Hepatic stellate cell (primary cell): ENCODE measurements around the gene SLC12A4.
"Not testable (repeated sequence)": the region's sequence is repeated elsewhere in the genome, so short reads cannot be mapped to it uniquely, and the experiment has no call there.

ENCODE experiments used
- DNase-seq: peaks from one replicate; pipeline ENCODE4 v3.0.0; 2011; ENCODE audit warnings: low spot score

SLC12A4 gene

DNA sequence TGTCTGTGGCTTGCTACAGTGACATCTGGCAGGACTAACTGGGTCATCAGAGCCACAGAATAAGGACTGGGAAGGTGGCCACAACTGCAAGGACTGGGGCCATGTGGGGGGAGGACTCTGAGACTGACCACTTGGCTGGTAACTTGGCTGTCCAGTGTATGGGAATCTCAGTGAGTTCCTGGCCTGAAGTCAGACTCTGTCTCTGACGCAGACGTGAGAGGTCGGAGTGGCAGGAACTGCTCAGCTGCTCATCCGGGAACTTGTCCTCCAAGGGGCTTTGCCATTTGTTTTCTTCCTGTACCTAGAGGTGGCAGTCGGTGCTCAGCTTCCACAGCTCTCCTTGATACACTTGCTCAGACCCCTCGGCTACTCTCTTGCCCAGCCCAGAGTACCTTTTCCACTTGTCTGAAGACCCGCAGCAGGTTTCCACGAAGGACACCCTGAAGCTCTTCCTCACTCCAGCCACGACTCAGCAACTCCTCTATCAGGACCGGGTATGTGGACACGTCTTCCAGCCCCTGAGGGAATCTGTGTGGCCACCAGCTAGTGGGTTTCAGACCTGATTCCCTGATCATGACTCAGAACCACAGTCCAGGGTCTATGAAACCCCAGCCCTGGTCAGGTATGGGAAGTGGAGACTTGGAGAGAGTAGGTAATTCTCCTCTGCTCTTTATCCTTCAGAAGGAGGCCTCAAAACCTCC is 19.2 kb upstream of the SLC12A4 start:
- DNase-seq: no peak

DNA sequence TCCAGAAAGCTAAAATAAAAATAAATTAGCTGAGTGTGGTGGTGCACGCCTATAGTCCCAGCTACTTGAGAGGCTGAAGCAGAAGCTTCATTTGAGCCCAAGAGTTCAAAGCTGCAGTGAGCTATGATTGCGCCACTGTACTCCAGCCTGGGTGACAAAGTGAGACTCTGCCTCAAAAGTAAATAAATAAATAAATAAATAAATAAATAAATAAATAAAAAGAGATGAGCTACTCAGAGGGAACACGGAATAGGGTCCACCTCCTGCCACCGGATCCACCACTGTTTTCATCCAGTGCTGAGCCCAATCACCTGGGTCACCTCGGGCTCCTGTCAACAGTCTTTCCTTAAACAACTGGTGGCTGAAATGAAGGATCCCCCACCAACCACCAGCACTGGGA is 18.5 kb upstream of the SLC12A4 start:
- DNase-seq: no peak

DNA sequence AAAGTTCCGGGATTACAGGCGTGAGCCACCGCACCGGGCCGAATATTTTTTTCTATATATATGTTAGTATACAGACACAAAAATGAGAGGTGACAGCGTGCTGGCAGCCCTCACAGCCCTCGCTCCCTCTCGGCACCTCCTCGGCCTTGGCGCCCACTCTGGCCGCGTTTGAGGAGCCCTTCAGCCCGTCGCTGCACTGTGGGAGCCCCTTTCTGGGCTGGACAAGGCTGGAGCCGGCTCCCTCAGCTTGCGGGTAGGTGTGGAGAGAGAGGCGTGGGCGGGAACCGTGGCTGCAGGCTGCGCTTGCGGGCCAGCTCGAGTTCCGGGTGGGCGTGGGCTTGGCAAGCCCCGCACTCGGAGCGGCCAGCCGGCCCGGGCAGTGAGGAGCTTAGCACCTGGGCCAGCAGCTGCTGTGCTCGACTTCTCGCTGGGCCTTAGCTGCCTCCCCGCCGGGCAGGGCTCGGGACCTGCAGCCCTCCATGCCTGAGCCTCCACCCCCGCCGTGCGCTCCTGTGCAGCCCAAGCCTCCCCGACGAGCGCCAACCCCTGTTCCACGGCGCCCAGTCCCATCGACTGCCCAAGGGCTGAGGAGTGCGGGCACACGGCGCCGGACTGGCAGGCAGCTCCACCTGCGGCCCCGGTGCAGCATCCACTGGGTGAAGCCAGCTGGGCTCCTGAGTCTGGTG is 13.7 kb upstream of the SLC12A4 start:
- DNase-seq: no peak

DNA sequence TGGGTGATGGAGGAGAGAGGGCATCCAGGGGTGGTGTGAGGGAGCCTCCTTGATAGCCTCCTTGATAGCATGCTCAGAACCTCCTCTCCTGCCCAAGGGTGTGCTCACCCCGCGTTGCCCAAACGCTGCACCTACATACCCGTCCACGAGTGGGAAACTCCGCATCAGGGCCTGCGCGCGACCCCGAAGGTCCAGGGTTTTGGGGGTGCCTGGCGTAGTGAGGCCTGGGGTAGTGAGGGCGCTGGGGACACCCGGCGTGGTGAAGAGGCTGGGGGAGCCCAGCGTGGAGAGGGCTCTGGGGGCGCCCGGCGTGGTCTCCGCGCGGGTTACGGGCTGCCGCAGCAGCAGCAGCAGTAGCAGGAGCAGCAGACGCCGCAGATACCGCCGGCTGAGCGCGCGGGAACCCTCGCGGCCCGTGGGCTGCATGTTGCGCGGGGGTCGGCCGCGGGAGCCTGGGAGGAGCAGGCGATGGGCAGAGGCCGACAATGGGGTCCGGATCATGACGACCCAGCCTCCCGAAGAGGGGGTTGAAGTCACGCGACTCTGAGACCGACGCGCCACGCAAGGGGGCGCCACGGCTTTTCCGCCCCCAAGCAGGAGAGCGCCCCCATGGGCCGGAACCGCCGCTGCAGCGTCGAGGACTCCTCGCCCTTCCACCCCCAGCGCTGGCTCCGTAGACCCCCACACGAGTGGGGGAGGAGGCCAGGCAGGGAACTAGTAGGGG is 11.7 kb upstream of the SLC12A4 start, which contains the start of gene DPEP3:
Gene DPEP3, minus strand, starts transcription at position 545 of the 724 bp plus-strand sequence. Its CDS starts 119 bp downstream, at position 426.
- no peak for DNase-seq

DNA sequence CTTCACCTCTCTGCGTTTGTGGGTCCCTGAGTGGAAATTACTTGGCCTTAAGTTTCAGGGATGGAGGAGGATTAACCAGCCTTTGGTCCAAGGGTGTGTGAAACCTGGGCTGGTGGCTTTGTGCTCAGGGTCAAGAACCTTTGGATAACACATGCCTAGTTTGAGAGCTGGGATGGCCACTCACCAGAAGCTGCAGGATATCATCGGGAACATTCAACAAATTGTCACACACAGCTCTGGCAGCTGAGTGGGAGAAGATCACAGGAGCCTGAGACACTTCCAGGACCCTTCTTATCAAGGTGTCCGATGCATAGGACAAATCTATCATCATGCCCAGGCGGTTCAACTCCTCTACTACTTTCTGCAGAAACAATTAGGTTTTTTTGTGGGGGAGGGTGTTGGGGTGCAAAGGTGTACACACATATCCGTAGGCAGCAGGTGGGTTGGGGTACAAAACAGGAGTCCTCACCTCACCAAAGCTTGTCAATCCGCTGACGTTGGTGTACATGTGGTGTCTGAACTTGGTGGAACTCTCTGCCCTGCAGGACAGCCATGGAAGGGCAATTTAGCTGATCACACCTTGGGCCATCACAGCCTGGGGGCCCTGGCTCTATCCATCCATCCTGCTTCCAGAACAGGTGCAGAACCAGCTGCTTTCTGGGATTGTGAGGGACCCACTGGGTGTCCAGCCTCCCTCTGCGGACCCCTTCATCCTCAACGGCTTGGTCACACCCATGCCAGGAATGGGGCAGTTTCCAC is 9.2 kb upstream of the SLC12A4 start:
- no peak for DNase-seq

DNA sequence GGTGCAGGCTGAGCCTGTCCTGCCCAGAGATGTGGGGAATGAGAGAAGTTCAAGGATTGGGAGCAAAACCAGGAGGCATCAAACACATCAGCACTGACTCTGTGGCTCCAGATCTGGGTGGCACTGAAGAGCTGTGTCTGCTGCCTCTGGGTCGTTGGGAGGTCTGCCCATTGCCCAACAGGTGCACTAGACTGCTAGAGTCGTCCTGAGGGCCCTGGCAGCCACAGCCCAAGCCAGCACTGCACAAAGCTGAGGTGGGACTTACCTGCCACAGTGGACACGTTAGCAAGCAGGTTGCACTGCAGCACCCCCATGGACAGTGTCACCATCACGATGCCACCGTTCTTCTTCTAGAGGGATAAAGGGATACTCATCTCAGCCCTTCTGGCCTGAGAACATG is 8.6 kb upstream of the SLC12A4 start:
- no peak for DNase-seq

DNA sequence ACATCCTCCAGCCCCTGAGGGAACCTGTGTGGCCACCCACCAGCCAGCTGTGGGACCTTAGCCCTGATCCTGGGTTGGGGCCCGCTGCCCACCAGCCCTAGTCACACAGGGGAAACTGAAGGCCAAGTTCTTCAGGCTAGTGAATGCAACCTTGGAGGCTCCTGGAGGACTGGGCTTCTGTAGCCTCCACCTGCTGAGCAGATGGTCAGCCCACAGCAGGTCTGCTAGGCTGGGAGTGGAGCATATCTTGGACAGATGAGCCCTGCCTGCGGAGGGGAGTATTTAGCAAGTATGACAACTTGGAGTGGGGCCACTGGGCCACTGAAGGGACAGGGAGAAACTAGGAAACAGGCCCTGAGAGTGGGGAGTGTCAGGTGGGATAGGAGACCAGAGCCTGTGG is 7.8 kb upstream of the SLC12A4 start:
- DNase-seq: no peak

DNA sequence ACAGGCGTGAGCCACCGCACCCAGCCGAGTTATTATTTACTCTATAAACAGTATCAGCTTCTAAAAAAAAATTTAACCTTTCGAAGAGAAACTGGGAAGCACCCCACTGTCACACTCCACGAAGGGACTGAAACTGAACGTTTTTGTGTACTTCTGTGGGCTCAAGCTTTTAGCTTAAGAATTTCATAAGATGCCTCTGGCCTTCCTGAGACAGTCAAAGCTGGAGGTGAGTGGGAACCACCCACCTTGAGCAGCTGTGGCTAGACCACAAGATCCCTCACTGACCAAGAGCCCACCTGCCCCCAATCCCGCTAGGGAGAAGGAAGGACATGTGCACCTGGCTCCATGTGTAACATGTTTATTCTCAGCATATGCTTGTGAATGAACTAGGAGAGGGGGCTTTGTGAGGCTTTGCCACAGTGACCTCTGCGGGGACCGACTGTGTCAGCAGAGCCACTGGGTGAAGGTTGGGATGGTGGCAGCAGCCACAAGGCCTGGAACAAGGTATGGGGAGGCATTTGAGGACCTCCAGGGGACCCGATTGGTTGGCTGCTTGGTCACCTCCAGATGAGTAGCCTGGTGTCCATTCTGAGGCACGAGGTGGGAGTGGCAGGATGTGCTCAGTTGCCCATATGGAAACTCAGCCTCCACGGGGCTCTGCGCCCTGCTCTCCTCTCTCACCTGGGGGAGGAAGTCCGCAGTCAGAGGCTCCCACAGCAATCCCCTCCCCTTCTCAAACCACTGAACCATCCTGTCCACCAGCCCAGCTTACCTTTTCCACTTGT is 7.1 kb upstream of the SLC12A4 start:
- no peak for DNase-seq

DNA sequence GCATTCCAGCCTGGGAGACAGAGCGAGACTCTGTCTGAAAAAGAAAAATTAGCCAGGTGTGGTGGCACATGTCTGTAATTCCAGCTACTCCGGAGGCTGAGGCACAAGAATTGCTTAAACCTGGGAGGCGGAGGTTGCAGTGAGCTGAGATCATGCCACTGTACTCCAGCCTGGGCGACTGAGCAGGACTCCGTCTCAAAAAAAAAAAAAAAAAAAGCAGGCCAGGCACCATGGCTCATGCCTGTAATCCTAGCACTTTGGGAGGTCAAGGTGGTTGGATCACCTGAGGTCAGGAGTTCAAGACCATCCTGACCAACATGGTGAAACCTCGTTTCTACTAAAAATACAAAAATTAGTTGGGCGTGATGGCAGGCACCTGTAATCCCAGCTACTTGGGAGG is 3.8 kb upstream of the SLC12A4 start:
- DNase-seq: not testable (repeated sequence)

DNA sequence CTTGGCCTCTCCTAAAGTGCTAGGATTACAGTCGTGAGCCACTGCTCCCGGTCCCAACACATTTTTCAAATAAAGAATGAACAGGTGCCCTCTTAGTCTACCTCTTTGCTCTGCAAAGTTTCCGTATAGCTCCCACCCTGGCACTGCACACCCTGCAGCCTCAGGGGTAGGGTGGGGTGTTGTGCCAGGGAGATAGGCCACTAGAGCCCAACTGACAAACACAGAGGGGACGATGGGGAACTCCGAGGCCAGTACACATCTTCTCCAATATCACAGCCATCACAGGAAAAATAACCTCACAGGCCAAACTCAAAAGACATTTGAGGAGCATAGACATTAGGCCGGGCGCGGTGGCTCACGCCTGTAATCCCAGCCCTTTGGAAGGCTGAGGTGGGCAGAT is 2.7 kb upstream of the SLC12A4 start:
- DNase-seq: no peak

DNA sequence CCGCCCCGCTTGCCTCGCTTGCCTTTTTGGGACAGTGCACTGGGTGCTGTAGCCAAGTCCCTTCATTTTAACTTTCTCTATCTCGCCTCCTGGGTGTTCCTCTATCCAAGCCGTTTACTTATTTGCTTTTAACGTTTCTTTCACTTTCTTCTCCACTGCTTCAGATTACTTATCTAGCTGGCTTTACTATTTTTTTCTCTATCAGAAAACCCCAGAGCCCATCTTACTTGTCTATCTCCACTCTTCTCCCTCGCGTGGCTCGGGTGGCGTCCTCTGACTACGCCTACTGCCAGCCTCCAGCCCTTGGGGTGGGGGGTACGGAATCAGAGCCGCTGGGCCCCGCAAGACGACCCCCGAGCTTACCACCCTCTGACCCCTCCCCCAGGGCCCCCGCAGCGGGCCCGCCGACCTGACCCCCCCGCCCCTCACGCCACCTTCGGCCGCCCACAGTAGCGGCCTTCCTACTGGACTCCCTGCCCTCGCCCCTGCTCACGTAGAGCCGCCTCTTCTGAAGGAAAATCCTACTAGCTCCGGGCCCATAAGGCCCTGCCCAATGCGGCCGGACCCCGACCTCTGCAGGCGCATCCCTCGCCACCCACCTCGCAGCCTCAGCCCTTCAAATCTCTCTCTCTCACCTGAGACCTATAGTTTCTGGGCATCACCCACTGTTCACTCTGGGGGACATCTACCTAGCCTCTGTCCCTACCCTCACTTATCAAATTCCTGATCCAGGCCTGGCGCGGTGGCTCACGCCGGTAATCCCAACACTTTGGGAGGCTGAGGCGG is 1.0 kb upstream of the SLC12A4 start:
- DNase-seq: peak; percentile 43

DNA sequence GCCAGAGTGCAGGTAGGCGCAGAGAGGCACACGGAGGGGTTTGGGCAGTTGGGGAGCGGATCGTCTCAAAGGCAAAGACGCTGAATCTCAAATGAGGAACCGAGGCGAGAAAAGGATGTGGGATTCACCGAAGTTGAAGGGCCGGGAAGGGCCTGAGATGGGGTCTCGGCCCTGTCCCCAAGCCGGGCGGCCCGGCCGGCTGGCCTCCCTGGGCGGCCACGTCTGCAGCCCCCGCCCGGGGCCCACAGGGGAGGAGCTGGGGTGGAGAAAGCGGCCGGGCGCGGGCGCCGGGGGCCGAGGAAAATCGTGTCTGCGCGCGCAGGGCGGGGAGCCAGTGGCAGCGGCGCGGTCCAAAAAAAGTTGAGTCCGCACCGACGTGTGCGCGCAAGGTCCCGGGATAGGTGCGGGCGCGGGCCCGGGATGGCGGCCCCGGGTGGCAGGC is 458 bp downstream of the SLC12A4 start:
- peak; percentile 70 for DNase-seq

DNA sequence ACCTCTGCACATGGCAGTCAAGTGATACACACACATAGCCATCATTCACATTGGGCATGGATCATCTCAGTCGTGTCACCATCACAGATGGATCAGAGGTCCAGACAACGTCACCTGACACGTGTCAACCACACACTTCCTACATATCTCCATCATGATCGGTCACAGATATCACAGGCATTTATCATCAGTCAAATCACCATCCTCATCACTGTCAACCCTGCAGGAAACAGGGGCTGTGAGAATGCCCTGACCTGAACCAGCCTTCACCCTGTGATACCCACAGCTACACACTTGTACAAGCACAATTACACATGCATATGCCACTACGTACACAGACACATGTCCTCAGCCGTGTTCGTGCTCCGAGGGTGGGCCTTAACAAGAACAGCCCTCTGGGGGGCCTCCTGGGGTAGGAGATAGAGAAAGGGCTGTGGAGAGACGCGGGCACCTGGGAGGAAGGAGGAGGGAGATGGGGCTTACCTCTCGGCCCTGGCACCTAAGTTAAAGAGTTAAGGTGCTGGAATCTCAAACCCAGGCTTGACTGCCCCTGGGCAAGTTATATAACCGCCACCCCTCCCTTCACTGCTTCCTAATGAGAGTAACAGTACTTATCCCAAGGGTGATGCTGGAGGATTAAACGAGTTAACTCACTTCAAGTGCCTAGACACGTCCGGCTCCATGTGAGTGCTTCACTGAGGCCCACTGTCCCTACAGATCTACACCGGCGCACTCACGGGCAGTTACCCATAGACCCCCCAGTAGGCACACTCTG is 1.1 kb downstream of the SLC12A4 start:
- peak; percentile 49 for DNase-seq

DNA sequence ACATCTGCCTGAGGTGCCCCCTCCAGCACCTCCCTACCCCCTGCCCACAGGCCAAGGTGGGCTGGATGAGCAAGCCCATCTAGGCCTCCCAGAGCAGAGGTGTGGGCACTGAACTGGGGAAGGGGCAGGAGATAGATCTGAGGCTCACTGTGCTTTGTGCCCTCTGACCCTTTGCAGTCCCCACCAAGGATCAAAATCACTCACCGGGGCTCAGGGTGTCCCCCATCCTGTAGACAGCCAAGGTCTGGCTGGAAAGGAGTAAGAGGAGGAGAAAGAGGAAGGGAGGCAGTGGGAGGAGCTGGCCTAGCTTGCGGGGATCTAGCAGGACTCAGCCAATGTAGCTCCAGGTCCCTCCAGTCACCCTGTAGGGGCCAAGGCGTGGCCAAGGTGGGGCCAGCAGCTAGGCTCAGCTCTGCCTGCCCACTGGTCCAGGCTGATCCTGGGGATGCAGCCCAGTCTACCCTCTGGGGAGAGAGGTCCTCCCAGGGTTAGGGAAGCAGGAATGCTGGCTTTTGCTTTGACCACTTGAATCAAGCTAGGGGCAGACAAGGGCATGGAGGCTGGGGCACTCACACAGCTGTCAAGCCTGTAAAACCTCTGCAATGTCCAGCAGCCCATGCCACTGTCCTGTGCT is 1.8 kb downstream of the SLC12A4 start:
- peak; percentile 77 for DNase-seq

DNA sequence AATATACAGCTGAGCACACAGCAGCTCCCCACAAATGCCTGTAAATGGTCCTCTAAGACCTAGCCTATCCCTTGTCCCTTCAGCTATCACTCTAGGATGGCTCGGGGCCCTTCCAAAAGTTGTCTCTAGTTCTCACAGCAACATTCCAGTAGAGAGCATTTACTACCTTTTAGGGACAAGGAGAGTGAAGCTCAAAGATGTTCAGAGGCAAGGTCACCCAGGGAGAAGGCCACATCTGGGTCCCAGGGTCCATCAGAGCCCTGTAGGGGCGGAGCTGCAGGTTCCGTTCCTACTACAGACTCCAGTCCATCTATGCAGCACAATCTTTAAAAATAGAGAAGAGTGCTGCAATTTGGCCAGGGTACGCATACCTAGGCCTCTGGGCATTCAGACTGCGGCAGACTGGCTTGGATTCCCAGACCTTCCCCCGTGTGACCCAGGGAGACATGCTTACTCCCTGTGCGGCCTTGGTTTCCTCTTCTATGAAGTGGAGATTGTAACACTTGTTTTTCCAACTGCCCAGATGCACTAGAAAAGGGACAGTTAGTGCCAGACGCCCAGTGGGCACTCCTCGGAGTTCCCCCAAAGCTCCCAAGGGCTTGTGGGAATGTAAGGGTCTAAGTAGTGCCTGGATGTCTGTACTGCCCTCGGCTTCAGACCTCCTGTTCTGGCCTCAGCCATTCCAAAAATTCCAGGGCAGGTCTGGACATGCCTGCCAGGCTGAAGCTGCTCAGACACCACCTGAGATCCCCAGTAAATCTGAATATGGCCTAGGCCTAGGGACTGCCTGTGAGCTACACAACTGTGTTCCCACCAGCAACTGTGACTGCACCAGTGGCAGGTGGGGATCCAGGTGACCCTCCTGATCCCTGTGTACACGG is 2.5 kb downstream of the SLC12A4 start:
- DNase-seq: no peak

DNA sequence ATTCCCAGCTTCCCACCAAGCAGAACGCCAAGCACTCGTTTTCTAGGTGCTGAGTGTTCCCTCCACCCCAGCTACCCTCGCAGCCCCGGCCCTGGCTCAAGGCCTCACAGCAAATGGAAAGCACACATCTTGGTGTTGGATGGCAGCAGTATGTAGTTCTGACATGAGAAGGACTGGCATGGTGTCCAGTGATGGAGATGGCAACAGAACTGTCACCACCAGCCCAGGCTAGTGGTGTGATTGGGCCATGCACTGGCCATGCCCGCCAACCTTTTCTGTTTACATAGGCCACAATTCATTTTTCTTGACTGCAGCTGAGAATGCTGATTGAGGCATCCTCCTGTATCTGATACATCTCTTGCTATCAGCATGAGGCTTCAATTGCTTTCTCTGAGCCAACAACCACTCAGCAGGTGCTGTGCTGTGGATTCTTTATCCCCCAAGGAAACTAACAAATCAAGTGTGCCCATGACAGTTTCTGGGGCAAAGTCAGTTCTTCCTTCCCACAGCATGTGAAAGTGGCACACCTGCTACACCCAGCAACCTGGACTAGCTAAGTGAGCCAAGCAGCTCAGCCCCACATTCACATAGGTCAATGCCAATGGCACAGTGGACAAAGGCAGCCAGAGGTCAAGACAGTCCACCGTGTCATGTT is 3.8 kb downstream of the SLC12A4 start:
- no peak for DNase-seq

DNA sequence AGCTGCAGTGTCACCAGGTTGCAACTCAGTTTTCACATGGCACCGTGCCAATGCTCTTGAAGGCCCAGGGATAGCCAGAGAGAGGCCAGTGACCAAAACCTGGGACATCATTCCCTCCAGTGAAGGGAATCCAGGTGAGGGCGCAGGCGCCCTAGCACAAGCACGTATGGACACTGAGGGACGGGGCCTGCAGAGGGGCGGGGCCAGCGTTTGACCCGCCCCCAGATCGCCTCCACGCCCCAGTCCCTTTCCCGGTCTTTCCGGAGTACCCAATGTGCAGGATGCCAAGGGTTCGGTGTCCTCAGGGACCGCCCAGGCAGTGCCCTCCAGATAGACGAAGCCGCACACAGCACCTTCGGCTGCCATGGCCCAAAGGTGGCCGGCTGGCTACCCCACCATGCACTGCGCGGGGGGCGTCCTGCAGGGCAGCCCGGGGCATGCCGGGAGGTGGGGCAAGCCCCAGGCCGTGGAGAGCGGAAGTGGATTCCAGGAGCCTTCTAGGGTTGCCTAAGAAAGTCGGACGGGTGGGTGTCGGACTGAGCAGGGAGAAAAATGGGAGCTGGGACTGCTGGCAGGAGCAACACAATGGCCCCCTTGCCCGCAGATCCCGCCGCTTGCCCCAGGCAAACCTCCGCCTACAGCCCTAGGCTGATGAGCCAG is 4.6 kb downstream of the SLC12A4 start:
- no peak for DNase-seq
